CD4-positive, alpha-beta T cell treated with Interferon gamma for 1 hour (primary cell): ENCODE measurements around the gene CNTNAP2.
"Not testable (repeated sequence)": the region's sequence is repeated elsewhere in the genome, so short reads cannot be mapped to it uniquely, and the experiment has no call there.

Experiments
- DNase-seq: peaks from one replicate; pipeline ENCODE4 v3.0.0-alpha.2; 2020

Gene CNTNAP2

DNA sequence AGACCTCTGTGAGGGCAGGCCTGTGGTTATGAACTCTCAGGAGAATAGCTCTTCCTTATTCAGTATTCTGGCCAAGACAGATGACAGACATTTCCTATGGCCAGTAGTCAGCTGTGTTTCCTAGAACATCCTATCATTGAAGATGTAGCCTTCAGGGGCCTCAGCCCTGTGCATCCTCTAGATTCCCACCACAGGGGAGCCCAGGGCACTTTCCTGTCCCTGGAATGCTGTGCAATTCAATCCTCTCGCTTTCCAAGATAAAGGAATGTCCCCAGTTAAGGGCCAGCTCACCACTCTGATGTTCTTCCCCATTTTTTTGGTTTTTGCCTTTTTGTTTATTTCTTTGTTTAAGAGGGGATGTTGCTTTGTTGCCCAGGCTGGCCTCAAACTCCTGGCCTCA lies 1895.2 kb downstream of the CNTNAP2 start:
- DNase-seq, result no peak

- DNase-seq, result no peak
Observed at GRCh38 chr7:148014001-148014400, 1897.4 kb downstream of the CNTNAP2 start.

GRCh38 chr7:148014541-148014940 lies 1897.9 kb downstream of the CNTNAP2 start:
- DNase-seq, result no peak

DNA sequence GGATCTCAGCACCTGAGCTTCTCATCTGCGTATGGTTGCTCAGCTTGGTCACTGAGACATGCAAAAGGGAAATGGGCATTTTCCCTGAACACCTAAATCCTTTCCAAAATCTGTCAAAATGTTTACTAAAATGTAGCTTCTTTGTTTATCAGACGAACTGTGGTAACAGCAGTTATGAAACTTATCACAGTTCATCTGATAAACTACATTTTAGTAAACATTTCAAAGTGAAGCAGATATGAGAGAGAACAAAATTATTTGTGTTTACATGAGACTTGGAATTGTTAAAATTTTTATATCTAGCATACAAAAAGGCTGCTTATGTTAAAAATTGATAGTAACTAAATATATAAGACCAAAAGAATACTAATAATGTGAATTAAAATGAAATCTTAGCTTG lies 1900.5 kb downstream of the CNTNAP2 start:
- no peak for DNase-seq

GRCh38 chr7:148020679-148021078 lies 1904.1 kb downstream of the CNTNAP2 start:
- DNase-seq, result no peak

DNA sequence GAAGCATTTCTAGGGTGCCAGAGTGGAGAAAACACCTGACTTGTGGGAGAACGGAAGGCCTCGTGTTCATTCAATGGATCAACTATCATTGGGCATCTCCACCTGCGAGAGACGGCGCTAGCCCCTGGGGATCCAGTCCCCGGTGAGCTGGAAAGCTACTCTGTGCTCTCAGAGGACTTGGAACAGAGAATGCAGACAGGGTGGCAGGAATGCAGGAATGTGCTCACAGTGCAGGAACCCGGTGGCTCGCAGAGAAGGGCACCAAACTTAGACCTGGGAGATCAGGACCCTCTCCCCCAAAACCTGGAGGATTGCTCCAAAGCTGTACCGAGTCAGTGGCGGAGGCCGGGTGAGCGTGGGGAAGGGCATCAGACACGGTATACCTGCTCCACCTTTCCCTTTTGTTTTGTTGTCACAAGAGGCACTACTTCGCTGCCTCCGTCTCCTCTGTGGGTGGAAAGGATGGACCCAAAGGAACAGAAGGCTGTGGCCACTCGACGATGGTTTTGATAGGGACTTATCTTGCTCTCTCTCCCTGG lies 1905.0 kb downstream of the CNTNAP2 start:
- no peak for DNase-seq

- DNase-seq, result no peak
Observed at GRCh38 chr7:148022832-148023231, 1906.2 kb downstream of the CNTNAP2 start.

GRCh38 chr7:148026713-148027112 lies 1910.1 kb downstream of the CNTNAP2 start:
- DNase-seq, result no peak

GRCh38 chr7:148028165-148028564 lies 1911.6 kb downstream of the CNTNAP2 start:
- DNase-seq, result no peak

DNA sequence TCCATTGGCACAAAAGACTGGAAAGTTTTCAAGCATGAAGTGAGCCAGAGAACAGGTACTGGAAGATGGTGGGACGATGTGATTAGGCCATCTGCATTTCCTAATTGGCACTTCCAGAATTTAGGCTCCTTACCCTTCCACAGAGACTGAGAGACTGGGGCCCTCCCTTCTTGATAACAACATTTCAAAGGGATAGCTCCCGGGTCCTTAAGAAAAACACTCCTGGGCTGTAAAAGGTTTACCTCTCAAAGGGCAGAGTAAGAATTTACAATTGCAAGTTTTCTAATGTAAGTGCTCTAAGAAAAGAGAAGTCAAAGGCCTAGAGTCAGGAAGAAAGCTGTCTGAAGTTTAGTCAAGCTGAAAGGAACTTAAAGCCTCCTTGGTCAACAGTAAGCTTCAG lies 1914.4 kb downstream of the CNTNAP2 start:
- no peak for DNase-seq

- DNase-seq, result no peak
Observed at GRCh38 chr7:148031811-148032210, 1915.2 kb downstream of the CNTNAP2 start.

DNA sequence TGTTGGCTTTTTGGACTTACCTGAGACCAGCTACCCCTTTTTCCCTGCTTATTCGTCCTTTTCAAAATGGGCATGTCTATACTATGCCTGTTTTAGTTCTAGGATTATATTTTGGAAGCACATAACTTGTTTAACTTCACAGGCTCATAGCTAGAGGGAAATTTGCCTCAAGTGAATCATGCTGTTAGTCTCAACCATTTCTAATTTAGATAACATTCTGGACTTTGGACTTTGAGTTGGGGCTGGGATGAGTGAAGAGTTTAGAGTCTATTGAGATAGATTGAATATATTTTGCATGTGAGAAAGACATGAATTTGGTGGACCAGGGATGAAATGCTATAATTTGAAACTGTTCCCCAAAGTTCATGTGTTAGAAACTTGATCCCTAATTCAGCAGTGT lies 1919.3 kb downstream of the CNTNAP2 start:
- no peak for DNase-seq

DNA sequence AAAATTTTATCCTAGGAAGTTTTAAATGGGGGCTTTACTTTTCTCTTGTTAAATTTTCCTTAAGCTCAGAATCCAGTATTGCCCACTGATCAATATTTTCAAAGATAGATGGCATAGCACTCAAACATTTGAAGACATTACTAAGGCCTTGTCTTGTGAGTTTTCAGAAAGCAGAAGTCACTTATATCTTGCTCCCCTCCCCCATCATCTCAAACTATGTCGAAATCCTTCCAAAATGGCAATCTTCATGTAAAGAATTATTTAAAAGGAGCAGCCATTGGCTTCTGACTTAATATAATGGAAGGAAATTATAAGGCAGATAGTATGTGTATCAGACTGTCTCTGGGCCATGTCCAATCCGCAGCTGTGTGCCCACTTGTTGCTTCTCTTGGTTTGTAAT lies 1920.4 kb downstream of the CNTNAP2 start:
- no peak for DNase-seq

GRCh38 chr7:148041156-148041555 lies 1924.6 kb downstream of the CNTNAP2 start:
- no peak for DNase-seq

GRCh38 chr7:148042935-148043631 lies 1926.5 kb downstream of the CNTNAP2 start:
- DNase-seq, result no peak

DNA sequence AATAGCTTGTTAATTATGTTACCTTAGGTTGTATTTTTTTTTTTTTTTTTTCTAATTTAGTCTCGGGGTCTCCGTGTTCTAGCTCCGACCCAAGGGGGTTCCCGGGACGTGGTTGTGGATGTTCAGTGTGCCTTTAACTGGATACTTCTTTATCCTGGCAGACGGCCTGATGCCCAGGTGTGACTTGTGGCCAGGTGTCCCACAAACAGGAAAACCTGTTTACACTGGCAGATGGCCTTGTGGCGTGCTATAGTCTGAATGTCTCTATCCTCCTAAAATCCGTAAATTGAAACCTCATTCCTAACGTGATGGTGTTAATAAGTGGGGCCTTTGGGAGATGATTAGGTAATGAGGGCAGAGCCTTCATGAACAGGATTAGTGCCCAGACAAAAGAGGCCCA lies 1927.6 kb downstream of the CNTNAP2 start:
- no peak for DNase-seq

DNA sequence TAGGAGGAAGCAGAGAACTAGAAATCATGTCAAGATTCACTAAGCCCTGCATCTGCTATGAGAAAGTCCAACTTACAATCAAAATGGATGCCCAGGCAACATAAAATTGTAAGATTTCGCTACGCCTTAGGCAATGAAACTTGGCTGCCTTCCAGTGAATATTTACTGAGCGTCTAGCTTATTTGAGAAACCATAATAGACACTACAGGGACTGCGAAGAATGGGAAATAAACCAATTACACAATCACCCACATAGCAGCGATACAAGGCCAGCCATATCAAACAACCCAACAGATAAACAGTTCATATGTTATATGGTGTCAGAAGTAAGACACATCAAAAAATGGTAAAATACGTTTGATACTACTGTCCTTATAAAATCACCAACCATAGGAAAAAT lies 1928.9 kb downstream of the CNTNAP2 start:
- DNase-seq, result no peak

DNA sequence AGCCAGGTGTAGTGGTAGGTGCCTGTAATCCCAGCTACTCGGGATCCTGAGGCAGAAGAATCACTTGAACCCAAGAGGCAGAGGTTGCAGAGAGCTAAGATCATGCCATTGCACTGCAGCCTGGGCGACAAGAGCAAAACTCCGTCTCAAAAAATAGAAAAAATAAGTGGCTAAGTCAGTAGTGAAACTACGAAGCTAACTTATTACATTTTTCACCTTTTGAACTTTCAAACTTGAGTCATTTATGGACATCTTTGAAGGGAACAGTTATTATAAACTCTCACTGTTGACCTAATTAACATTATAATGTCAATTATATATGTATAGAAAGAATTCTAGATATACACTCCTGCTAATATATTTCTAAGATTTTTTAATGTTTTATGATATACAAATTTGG lies 1932.5 kb downstream of the CNTNAP2 start:
- DNase-seq, result no peak

DNA sequence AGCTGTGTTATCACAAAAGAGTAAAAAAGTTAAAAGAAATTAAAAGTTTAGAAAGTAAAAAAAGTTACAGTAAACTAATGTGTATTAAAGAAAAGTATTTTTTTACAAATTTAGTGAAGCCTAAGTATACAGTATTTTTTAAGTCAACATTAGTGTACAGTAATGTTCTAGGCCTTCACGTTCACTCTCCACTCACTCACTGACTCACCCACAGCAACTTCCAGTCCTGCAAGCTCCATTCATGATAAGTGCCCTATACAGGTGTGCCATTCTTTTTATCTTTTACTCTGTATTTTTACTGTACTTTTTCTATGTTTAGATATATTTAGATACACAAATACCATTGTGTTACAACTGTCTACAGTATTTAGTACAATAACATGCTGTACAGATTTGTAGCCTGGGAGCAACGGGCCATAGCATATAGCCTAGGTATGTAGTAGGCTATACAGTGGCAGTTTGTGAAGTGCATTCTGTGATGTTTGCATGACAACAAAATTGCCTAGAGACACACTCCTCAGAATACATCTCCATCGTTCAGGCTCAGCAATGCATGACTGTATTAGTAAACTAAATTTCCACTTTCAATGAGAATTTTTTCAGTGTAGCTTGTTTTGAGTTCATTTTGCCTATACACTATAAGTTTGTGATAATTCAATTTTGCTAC lies 1934.0 kb downstream of the CNTNAP2 start:
- no peak for DNase-seq

- no peak for DNase-seq
Observed at GRCh38 chr7:148056406-148056805, 1939.8 kb downstream of the CNTNAP2 start.

DNA sequence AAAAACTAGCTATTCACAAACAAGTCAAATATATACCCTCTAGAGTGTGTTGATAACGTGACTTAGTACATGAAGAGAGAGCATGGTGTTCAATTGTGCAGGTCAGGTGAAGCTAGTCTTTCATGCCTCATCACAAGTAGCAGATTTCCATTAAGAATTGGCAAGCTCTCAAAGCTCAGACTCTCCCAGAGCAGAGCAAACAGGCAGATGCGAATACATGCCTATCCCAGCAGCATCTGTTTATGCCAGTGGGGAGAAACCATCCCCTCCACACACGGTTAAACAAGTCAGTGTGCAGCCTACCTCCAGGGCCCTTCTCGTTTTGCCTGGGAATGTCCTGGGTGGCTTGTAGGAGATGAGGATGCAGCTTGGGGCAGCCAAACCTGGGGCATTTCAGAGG lies 1941.5 kb downstream of the CNTNAP2 start:
- no peak for DNase-seq

- DNase-seq, result no peak
Observed at GRCh38 chr7:148058753-148059152, 1942.2 kb downstream of the CNTNAP2 start.

GRCh38 chr7:148060724-148061123 lies 1944.1 kb downstream of the CNTNAP2 start:
- DNase-seq, result no peak

- DNase-seq, result not testable (repeated sequence)
Observed at GRCh38 chr7:148078111-148078510, 1961.5 kb downstream of the CNTNAP2 start.
